Measurements from ENCODE around the gene IL19.

- TF ChIP-seq POLR2A (IDR thresholded peaks at IDR 0.05) (no peak), CTCF (IDR thresholded peaks at IDR 0.05) (no peak)
Measured at GRCh38 chr1:206872139-206872538, 101.6 kb downstream of the IL19 start.

Data from uterus (tissue), 2 donors.